Activated CD4-positive, CD25-positive, alpha-beta regulatory T cell treated with anti-CD3 and anti-CD28 coated beads, Interleukin-2, amount 50 U/mL, for 72 hours (primary cell): Measurements from ENCODE around the gene ACOT7.
"Not testable (repeated sequence)": the region's sequence is repeated elsewhere in the genome, so short reads cannot be mapped to it uniquely, and the experiment has no call there.

Source experiments
- DNase-seq: peaks from one replicate; pipeline ENCODE4 v3.0.0; 2021

The ACOT7 gene

GRCh38 chr1:6336776-6337622, 56.6 kb downstream of the ACOT7 start:
- DNase-seq = no peak

GRCh38 chr1:6334261-6334993, 59.1 kb downstream of the ACOT7 start:
- DNase-seq = no peak

DNA sequence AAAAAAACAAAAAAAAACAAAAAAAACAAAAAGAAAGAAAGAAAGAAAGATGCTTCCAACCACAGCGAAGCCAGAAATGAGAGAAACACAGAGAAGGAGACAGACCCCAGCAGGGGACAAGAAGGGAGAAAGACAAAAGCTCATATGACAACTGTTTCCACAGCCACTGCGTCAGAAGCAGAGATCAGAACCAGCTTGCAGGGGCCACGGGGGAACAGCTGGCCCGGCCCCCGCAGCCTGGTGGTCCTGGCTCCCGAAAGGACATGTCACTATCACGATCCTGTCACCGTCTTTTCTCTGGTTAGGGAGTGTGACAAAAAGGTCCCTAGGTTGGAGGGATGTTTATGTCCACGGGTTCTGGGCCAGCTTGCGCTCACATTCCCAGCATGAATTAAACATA, 60.7 kb downstream of the ACOT7 start:
- no peak for DNase-seq

DNA sequence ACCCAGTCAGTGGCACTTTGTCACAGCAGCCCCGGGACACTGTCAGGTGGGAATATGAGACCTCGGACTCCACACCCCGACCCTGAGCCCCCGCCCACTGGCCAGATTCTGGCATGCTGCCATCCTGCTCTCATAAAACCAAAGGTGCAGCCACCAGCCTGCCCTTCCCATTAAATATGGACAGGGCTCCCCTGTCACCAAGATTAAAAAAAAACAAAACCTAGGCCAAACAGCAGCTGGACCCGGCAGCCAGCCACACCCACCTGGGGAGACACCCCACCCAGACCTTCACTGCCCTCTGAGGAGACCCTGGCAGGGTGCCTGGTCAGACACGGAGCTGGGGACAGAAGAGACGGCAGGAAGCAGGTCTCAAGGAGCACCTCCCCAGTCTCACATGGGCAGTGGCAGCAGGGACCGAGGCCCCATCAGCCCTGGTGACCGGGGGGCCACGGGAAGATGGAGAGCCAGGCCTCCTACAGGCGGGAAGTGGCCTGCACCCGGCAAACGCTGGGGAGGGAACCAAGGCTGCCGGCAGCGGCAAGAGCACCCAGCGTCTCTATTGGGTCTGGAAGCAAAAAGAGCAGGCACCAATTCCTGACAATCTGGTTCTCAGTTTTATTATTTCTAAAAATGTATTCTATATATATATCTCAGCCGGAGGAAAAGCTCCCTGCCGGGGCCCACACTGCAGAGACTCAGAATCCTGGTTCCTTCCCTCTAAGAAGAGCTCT, 61.9 kb downstream of the ACOT7 start:
- no peak for DNase-seq

- no peak for DNase-seq
Measured at GRCh38 chr1:6330410-6330911, 63.1 kb downstream of the ACOT7 start.

DNA sequence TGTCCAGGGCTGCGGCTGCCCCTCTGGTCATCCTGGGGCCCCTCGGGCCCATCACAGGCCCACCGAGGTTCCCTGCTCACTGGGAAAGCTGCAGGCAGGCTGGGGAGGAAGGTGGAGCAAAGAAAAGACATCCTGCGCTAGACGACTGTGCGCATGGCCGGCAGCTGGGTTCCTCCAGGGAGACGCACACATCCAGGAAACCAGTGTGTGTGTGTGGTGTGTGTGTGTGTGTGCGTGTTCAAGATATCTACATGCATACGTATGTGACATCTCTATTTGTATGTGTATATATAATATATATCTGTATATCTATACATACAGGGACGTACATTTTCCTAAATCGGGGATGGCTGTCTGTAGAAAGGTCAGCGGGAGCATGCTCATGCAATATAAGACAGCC, 63.7 kb downstream of the ACOT7 start:
- DNase-seq = no peak

GRCh38 chr1:6329396-6329795, 64.2 kb downstream of the ACOT7 start:
- no peak for DNase-seq

DNA sequence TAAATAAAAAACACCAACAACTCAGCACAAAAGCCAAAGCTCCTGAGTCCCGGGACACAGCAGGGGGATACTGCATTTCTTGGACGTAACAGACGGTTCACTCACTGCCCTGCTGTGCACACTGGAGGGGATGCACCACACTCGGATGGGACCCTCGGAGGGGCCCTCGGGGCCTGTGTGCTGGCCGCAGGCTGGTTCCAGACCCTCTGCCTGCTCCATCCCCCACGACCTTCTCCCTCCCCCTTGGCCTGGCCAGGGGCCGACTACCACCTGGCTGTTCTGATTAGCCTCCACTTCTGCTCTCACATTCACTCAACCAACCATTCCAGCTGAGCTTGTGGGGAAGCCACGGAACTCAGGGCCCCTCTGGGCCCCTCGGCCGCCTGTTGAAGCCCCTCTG, 64.9 kb downstream of the ACOT7 start:
- DNase-seq = no peak

DNA sequence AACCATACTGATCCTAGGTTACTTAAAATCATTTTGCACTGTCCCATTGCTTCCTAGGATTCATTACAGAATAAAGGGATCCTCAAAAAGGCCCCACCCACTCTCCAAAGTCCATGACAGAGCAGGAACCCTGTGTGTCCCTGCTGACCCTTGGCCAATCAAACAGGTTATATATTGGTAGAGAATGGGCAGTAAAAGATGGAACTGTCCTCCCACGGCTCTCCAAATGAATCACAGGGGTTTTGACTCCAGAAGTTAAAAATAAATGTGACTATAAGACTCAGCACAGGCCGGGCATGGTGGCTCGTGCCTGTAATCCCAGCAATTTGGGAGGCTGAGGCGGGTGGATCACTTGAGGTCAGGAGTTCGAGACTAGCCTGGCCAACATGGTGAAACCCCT, 65.5 kb downstream of the ACOT7 start:
- DNase-seq = no peak

GRCh38 chr1:6325482-6325881, 68.1 kb downstream of the ACOT7 start:
- DNase-seq = no peak

GRCh38 chr1:6322161-6322560, 71.4 kb downstream of the ACOT7 start:
- no peak for DNase-seq

DNA sequence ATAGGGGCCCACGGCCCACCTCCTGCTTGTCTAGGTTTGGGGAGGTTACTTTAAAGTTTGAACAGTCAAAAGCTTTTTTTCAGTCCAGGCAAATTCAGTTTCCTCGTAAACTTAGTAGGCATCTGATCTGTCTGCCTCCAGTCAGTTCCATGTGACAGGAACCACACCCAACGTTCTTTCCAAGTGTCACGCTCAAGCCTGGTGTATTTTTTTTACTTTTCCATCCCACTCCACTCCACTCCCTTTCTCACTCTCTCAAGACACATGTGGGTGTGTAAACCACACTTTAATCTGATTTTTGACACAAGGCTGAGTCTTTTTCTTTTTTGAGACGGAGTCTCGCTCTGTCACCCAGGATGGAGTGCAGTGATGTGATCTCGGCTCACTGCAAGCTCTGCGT, 72.4 kb downstream of the ACOT7 start:
- DNase-seq = no peak

- DNase-seq = no peak
Measured at GRCh38 chr1:6317098-6317760, 76.3 kb downstream of the ACOT7 start.

GRCh38 chr1:6316240-6317097, 77.1 kb downstream of the ACOT7 start:
- no peak for DNase-seq

GRCh38 chr1:6314503-6314902, 79.1 kb downstream of the ACOT7 start:
- no peak for DNase-seq

GRCh38 chr1:6313393-6314200, 80.0 kb downstream of the ACOT7 start:
- DNase-seq = no peak

DNA sequence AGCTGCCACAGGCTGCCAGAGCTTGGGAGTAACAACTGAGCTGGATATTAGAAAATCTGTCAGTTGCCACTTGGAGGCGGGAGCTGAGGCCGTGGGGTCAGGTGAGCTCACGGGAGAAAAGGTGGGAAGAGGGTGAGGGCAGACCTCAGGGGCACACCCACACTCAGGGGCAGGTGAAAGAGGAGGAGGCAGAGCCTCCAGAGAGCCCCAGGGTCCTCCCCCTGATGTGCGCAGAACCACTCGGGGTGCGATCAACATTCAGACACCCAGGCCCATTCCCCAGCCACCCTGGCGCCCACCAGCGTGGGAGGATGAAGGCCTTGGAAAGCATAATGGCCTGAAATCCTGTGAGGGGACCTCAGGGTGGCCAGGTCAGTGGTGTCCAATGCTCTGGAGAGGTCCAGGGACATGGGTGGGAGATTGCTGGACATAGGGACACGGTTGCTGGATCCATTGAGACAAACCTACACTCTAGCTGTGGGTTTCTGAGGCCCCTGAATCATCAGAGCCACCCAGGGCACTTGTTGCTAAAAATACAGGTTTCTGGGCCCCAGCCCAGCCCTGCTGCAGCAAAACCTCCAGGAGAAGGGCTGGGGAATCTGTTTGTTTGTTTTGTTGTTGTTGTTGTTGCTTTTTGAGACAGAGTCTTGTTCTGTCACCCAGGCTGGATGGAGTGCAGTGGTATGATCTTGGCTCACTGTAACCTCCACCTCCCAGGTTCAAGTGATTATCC, 83.3 kb downstream of the ACOT7 start:
- no peak for DNase-seq

DNA sequence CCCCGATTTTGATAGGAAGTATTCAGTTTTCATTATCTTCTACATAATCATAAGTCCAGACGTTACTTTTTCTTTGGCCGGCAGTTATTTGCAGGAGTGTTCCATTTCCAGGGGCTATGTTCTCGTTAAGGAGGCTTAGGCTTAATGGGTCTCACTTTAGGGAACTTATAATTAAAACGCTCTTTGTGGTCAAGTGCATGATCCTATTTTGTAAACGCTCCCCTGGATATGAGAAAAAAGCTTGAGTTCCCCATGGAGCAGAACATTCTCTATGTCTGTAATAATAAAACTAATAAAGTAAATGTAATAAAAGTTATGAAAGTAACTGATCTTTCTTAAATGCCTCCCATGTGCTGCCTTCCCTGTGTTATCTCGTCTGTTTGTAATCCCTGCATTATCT, 84.0 kb downstream of the ACOT7 start:
- no peak for DNase-seq

GRCh38 chr1:6308449-6308848, 85.1 kb downstream of the ACOT7 start:
- DNase-seq = no peak

DNA sequence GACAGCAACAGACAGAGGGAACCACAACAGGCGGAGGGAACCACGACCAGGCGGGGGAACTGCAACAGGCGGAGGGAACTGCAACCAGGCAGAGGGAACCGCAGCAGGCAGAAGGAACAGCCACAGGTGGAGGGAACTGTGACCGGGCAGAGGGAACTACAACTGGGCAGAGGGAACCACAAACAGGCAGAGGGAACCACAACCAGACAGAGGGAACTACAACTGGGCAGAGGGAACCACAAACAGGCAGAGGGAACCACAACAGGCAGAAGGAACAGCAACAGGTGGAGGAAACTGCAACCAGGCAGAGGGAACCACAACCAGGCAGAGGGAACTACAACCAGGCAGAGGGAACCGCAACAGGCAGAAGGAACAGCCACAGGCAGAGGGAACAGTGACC, 85.9 kb downstream of the ACOT7 start:
- DNase-seq = not testable (repeated sequence)
